Stomach (tissue), 4 donors: ENCODE results near the gene PIAS1.

Source experiments
- EP300 ChIP-seq: sonication (generic); formaldehyde crosslinking; IDR thresholded peaks from one replicate; pipeline ENCODE4 v1.6.1; 2017; ENCODE audit warnings: antibody characterized with exemption
- POLR2A ChIP-seq, 4 donors: fragments of 450-650 bp; IDR thresholded peaks; one replicate each; pipeline ENCODE4 v1.6.1; 2016; ENCODE audit warnings: antibody characterized with exemption in 4 of 4, control low read depth in 2 of 4, mild to moderate bottlenecking in 1 of 4, moderate library complexity in 1 of 4
- POLR2AphosphoS5 ChIP-seq, 3 donors: sonication (generic); formaldehyde crosslinking; IDR thresholded peaks; one replicate each; pipeline ENCODE4 v1.6.1; 2016; ENCODE audit warnings: antibody characterized with exemption in 3 of 3
- TF ChIP-seq, protein P1 (sequence below), 7 experiments: fragments of 450-650 bp in 4 of 7; fragments of 200-600 bp in 3 of 7; sonication (generic) in 3 of 7; IDR thresholded peaks; one replicate each; pipeline ENCODE4 v1.5.1; 2016 to 2019; ENCODE audit warnings: antibody characterized with exemption in 7 of 7, control low read depth in 2 of 7, mild to moderate bottlenecking in 1 of 7

GRCh38 chr15:68055224-68055705 is 1.1 kb downstream of the PIAS1 start:
- TF ChIP-seq, protein P1, sequence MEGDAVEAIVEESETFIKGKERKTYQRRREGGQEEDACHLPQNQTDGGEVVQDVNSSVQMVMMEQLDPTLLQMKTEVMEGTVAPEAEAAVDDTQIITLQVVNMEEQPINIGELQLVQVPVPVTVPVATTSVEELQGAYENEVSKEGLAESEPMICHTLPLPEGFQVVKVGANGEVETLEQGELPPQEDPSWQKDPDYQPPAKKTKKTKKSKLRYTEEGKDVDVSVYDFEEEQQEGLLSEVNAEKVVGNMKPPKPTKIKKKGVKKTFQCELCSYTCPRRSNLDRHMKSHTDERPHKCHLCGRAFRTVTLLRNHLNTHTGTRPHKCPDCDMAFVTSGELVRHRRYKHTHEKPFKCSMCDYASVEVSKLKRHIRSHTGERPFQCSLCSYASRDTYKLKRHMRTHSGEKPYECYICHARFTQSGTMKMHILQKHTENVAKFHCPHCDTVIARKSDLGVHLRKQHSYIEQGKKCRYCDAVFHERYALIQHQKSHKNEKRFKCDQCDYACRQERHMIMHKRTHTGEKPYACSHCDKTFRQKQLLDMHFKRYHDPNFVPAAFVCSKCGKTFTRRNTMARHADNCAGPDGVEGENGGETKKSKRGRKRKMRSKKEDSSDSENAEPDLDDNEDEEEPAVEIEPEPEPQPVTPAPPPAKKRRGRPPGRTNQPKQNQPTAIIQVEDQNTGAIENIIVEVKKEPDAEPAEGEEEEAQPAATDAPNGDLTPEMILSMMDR (IDR thresholded peaks at IDR 0.05): no peak
- TF ChIP-seq POLR2A (IDR thresholded peaks at IDR 0.05) (no peak), POLR2AphosphoS5 (IDR thresholded peaks at IDR 0.05) (no peak), EP300 (no peak)
